GM12878 (cell line): ENCODE measurements around the gene GRIK5. TPM values are rescaled to one million over a fixed set of nuclear protein-coding genes. Genes with fewer than 3 reads are reported as not detected.

Experiments used
- ATAC-seq: fragments of 200-7000 bp; cut with Tn5 transposase; 3 replicates; pipeline ENCODE4 v1.9.1; 2020; ENCODE audit warnings: mild to moderate bottlenecking, moderate library complexity
- BruUV-seq: library from RNA; stranded (reverse); fragments of 400-500 nt; replicated peaks from 2 replicates; lab custom pipeline; 2021; lab: Mats Ljungman, UMichigan
- CTCF ChIA-PET: fragments of 300-600 bp; sonication (Branson Sonifier 250); formaldehyde crosslinking; extraction: SDS; loops from one replicate; lab custom pipeline; 2021; ENCODE audit warnings: inconsistent platforms; lab: Yijun Ruan, JAX
- POLR2A ChIA-PET: fragments of 350-600 bp; formaldehyde crosslinking; extraction: SDS; loops from one replicate; lab custom pipeline; 2021; ENCODE audit warnings: inconsistent platforms; lab: Charles Lee
- RAD21 ChIA-PET: fragments of 300-600 bp; sonication (Branson Sonifier 250); formaldehyde crosslinking; loops from one replicate; lab custom pipeline; 2023; ENCODE audit warnings: antibody characterized with exemption; ENCODE audit not compliant: unreplicated experiment; lab: Charles Lee
- SMC1A ChIA-PET: fragments of 300-600 bp; sonication (Branson Sonifier 250); formaldehyde crosslinking; loops from one replicate; lab custom pipeline; 2023; ENCODE audit not compliant: unreplicated experiment, uncharacterized antibody; lab: Charles Lee
- DNase-seq: peaks from one replicate; pipeline ENCODE4 v3.0.0-alpha.2; 2011; ENCODE audit warnings: low read depth, low spot score
- FAIRE-seq: peaks from 3 replicates; lab custom pipeline; 2011; peaks lifted over from hg19 to GRCh38; lab: Jason Lieb, UNC
- H2AFZ ChIP-seq: 2 replicates; pipeline ENCODE4 v1.6.0; 2011; ENCODE audit warnings: low read depth, low read length, control low read depth; ENCODE audit not compliant: control insufficient read depth
- H3K27ac ChIP-seq: 2 replicates; pipeline ENCODE4 v1.5.1; 2011; ENCODE audit warnings: control low read depth; ENCODE audit not compliant: control insufficient read depth, insufficient read depth
- H3K27me3 ChIP-seq, 2 experiments: replicated peaks in 1 of 2; 2 replicates each; pipeline versions ENCODE4 v1.6.0 to v1.6.1; 2011; ENCODE audit warnings: low read length in 1 of 2; ENCODE audit not compliant: control insufficient read depth in 2 of 2, insufficient read depth in 2 of 2
- H3K36me3 ChIP-seq, 2 experiments: 2 replicates each; pipeline ENCODE4 v1.5.1; 2011; ENCODE audit warnings: low read length in 1 of 2; ENCODE audit not compliant: control insufficient read depth in 2 of 2, insufficient read depth in 2 of 2
- H3K4me1 ChIP-seq: 2 replicates; pipeline ENCODE4 v1.6.1; 2011; ENCODE audit warnings: mild to moderate bottlenecking, low read length, moderate library complexity, mixed read lengths; ENCODE audit not compliant: control insufficient read depth, insufficient read depth
- H3K4me2 ChIP-seq: 2 replicates; pipeline ENCODE4 v1.6.0; 2011; ENCODE audit warnings: control low read depth; ENCODE audit not compliant: control insufficient read depth, insufficient read depth
- H3K4me3 ChIP-seq: fragments of 200-600 bp; sonication (generic); 2 replicates; pipeline ENCODE4 v1.5.1; 2016
- H3K79me2 ChIP-seq: 2 replicates; pipeline ENCODE4 v1.6.0; 2011; ENCODE audit warnings: low read length; ENCODE audit not compliant: control insufficient read depth, insufficient read depth
- H3K9ac ChIP-seq: 2 replicates; pipeline ENCODE4 v1.8.0; 2011; ENCODE audit warnings: low read length, control low read depth, mixed read lengths; ENCODE audit not compliant: control insufficient read depth, insufficient read depth
- H3K9me3 ChIP-seq: replicated peaks from 3 replicates; pipeline ENCODE4 v1.5.1; 2011; ENCODE audit warnings: mild to moderate bottlenecking, low read length; ENCODE audit not compliant: control insufficient read depth, insufficient read depth
- H4K20me1 ChIP-seq: 2 replicates; pipeline ENCODE4 v1.6.0; 2011; ENCODE audit not compliant: control insufficient read depth, insufficient read depth
- EED ChIP-seq: sonication (generic); IDR thresholded peaks from 2 replicates; pipeline ENCODE4 v1.6.1; 2016; ENCODE audit warnings: antibody characterized with exemption, low read depth
- ESRRA ChIP-seq: IDR thresholded peaks from 2 replicates; pipeline ENCODE4 v1.6.1; 2012; ENCODE audit warnings: mild to moderate bottlenecking, low read length, improper control_type of control experiment
- KAT2A ChIP-seq: conservative IDR thresholded peaks from 2 replicates; pipeline ENCODE4 v1.6.1; 2011; ENCODE audit warnings: low read depth, low read length; ENCODE audit not compliant: control insufficient read depth
- MTA2 ChIP-seq: fragments of 450-650 bp; IDR thresholded peaks from 2 replicates; pipeline ENCODE4 v1.6.1; 2016; ENCODE audit warnings: low read depth, mild to moderate bottlenecking, moderate library complexity
- NR2C1 ChIP-seq: fragments of 450-650 bp; IDR thresholded peaks from 2 replicates; pipeline ENCODE4 v1.6.1; 2017; ENCODE audit warnings: antibody characterized with exemption, mild to moderate bottlenecking, moderate library complexity
- RAD21 ChIP-seq: IDR thresholded peaks from 2 replicates; pipeline ENCODE4 v1.6.1; 2011; ENCODE audit warnings: mild to moderate bottlenecking, low read depth, low read length, moderate library complexity; ENCODE audit not compliant: insufficient read depth
- RUNX3 ChIP-seq: IDR thresholded peaks from 2 replicates; pipeline ENCODE4 v1.6.1; 2012; ENCODE audit warnings: low read length, inconsistent platforms
- SUZ12 ChIP-seq: fragments of 200-600 bp; sonication (generic); IDR thresholded peaks from one replicate; pipeline ENCODE4 v1.6.1; 2018; ENCODE audit warnings: antibody characterized with exemption, mild to moderate bottlenecking; ENCODE audit not compliant: unreplicated experiment
- TARDBP ChIP-seq: IDR thresholded peaks from 2 replicates; pipeline ENCODE4 v1.6.1; 2016; ENCODE audit warnings: borderline replicate concordance
- TCF3 ChIP-seq: IDR thresholded peaks from 2 replicates; pipeline ENCODE4 v1.6.1; 2012; ENCODE audit warnings: low read depth, mild to moderate bottlenecking, low read length, borderline replicate concordance; ENCODE audit not compliant: insufficient read depth
- ZNF207 ChIP-seq: fragments of 450-650 bp; IDR thresholded peaks from 2 replicates; pipeline ENCODE4 v1.6.1; 2014; ENCODE audit warnings: antibody characterized with exemption, mild to moderate bottlenecking, borderline replicate concordance
- ZNF217 ChIP-seq: fragments of 450-650 bp; IDR thresholded peaks from 2 replicates; pipeline ENCODE4 v1.6.1; 2017; ENCODE audit warnings: antibody characterized with exemption, mild to moderate bottlenecking
- ZNF274 ChIP-seq: IDR thresholded peaks from one replicate; pipeline ENCODE4 v1.8.0; 2011; ENCODE audit not compliant: insufficient read length, insufficient read depth
- WGBS: methylation state at CpG from one replicate; pipeline ENCODE4 v1.1.6; 2016; ENCODE audit warnings: low lambda C conversion rate; ENCODE audit not compliant: insufficient replicate concordance, insufficient coverage; ENCODE audit errors: missing lambda C conversion rate; 5-methylcytosine and 5-hydroxymethylcytosine counted together
- in situ Hi-C: fragments of 300-500 bp; cut with MboI; formaldehyde crosslinking; loops from 9 replicates; pipeline ENCODE4 v1.14.3; 2018; ENCODE audit warnings: mixed read lengths
- intact Hi-C: fragments of 100-400 bp; cut with micrococcal nuclease; formaldehyde crosslinking; loops from one replicate; pipeline ENCODE4 v1.14.2; 2022; ENCODE audit not compliant: unreplicated experiment
- polyA plus RNA-seq, 11 experiments: library from polyadenylated mRNA; depleted of rRNA in 4 of 11; unstranded in 6 of 11; stranded (reverse) in 5 of 11; fragments of >200 nt; fragmentation: Nextera tagmentation in 4 of 11; fragmentation: Illumina TruSeq in 1 of 11; extraction: Ambion mirVana in 4 of 11; extraction: Trizol in 1 of 11; gene quantifications; 1 replicate in 1 of 11; 2 replicates in 10 of 11; pipeline versions ENCODE4 v1.2.1 to v1.2.3, GENCODE V29; 2011 to 2016; ENCODE audit warnings: inconsistent platforms in 2 of 11, missing spikeins in 2 of 11, low read depth in 1 of 11
- total RNA-seq, 4 experiments: library from RNA; depleted of rRNA in 3 of 4; stranded (reverse); fragments of >200 nt in 3 of 4; fragmentation: Illumina TruSeq in 1 of 4; extraction: Trizol in 1 of 4; gene quantifications; 2 replicates each; pipeline versions ENCODE4 v1.2.1 to v1.2.3, GENCODE V29; 2013 to 2021
- TF ChIP-seq, protein P1 (sequence below): IDR thresholded peaks from 2 replicates; pipeline ENCODE4 v1.6.1; 2011; ENCODE audit warnings: low read depth, low read length, improper control_type of control experiment, borderline replicate concordance
- TF ChIP-seq, protein P2 (sequence below): fragments of 450-650 bp; IDR thresholded peaks from 2 replicates; pipeline ENCODE4 v1.6.1; 2017; ENCODE audit warnings: low read depth, mild to moderate bottlenecking, moderate library complexity
- TF ChIP-seq, protein P3 (sequence below): IDR thresholded peaks from 2 replicates; pipeline ENCODE4 v1.6.1; 2012; ENCODE audit warnings: low read depth, low read length, improper control_type of control experiment
- TF ChIP-seq, protein P4 (sequence below): fragments of 450-650 bp; IDR thresholded peaks from 2 replicates; pipeline ENCODE4 v1.6.1; 2017; ENCODE audit warnings: antibody characterized with exemption, mild to moderate bottlenecking, moderate library complexity

GRIK5 gene
- total and polyA plus RNA-seq, 10 of the 15 experiments (the other 5 are each of a cell fraction or from before 2014, with no cell fraction given) = 0.03 to 0.23 (median 0.07) TPM; not detected in 3

DNA sequence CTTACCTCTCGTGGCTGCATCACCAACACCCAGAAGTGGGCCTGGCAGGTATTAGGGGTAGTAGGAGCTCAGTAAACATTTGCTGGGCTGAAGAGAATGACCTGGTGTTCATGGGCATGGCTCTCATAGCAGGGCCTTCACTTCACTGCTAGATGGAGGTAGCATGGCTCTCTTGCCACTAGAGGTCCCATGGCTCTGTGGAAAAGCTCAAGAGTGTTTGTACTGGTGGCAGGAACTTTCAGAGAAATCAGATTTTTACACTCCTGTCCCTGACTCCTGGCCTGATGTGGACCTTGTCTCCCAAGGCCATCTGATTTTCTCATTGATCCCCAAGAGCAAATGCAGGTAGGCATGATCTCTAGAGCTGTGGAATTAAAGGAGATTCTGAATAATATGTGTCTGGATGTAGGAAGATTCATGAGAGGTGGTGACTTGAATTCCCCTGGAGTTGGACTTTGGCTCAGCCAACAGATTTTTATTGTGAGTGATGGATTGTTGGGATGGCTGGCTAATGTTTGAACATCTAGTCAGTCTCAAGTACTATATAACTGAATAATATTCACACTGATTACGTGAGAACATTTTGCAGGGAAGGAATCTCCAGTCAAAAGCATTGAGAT lies 11.7 kb upstream of the GRIK5 start:
- POLR2A ChIA-PET = interaction anchor here (0.5 to 0.6 kb wide), 2 partner anchors 95 to 265 kb away, joined by 3 to 7 read pairs; no protein-coding TSS in a partner anchor
- peak; percentile 93 for FAIRE-seq
- in situ Hi-C loops = no loop called here
- TF ChIP-seq ZNF207 (no peak), RAD21 (peak; percentile 57), ESRRA (no peak), ZNF217 (no peak), NR2C1 (no peak), TCF3 (no peak), RUNX3 (no peak), TARDBP (no peak), MTA2 (no peak), KAT2A (no peak), ZNF274 (no peak), EED (no peak), SUZ12 (no peak)
- TF ChIP-seq, protein P1, sequence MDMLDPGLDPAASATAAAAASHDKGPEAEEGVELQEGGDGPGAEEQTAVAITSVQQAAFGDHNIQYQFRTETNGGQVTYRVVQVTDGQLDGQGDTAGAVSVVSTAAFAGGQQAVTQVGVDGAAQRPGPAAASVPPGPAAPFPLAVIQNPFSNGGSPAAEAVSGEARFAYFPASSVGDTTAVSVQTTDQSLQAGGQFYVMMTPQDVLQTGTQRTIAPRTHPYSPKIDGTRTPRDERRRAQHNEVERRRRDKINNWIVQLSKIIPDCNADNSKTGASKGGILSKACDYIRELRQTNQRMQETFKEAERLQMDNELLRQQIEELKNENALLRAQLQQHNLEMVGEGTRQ = no peak
- TF ChIP-seq, protein P2, sequence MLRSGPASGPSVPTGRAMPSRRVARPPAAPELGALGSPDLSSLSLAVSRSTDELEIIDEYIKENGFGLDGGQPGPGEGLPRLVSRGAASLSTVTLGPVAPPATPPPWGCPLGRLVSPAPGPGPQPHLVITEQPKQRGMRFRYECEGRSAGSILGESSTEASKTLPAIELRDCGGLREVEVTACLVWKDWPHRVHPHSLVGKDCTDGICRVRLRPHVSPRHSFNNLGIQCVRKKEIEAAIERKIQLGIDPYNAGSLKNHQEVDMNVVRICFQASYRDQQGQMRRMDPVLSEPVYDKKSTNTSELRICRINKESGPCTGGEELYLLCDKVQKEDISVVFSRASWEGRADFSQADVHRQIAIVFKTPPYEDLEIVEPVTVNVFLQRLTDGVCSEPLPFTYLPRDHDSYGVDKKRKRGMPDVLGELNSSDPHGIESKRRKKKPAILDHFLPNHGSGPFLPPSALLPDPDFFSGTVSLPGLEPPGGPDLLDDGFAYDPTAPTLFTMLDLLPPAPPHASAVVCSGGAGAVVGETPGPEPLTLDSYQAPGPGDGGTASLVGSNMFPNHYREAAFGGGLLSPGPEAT = no peak
- TF ChIP-seq, protein P3, sequence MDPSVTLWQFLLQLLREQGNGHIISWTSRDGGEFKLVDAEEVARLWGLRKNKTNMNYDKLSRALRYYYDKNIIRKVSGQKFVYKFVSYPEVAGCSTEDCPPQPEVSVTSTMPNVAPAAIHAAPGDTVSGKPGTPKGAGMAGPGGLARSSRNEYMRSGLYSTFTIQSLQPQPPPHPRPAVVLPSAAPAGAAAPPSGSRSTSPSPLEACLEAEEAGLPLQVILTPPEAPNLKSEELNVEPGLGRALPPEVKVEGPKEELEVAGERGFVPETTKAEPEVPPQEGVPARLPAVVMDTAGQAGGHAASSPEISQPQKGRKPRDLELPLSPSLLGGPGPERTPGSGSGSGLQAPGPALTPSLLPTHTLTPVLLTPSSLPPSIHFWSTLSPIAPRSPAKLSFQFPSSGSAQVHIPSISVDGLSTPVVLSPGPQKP = no peak
- TF ChIP-seq, protein P4, sequence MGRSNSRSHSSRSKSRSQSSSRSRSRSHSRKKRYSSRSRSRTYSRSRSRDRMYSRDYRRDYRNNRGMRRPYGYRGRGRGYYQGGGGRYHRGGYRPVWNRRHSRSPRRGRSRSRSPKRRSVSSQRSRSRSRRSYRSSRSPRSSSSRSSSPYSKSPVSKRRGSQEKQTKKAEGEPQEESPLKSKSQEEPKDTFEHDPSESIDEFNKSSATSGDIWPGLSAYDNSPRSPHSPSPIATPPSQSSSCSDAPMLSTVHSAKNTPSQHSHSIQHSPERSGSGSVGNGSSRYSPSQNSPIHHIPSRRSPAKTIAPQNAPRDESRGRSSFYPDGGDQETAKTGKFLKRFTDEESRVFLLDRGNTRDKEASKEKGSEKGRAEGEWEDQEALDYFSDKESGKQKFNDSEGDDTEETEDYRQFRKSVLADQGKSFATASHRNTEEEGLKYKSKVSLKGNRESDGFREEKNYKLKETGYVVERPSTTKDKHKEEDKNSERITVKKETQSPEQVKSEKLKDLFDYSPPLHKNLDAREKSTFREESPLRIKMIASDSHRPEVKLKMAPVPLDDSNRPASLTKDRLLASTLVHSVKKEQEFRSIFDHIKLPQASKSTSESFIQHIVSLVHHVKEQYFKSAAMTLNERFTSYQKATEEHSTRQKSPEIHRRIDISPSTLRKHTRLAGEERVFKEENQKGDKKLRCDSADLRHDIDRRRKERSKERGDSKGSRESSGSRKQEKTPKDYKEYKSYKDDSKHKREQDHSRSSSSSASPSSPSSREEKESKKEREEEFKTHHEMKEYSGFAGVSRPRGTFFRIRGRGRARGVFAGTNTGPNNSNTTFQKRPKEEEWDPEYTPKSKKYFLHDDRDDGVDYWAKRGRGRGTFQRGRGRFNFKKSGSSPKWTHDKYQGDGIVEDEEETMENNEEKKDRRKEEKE = no peak

More for the DNA sequence above, 11.7 kb upstream of the GRIK5 start:
- ChIA-PET CTCF (interaction anchor here (0.5 to 2.1 kb wide), 5 partner anchors 27 to 161 kb away, joined by 3 to 8 read pairs (median 5); partner anchors contain the start of genes GSK3A and POU2F2), SMC1A (interaction anchor here (0.7 to 1.0 kb wide), 3 partner anchors 10 to 63 kb away, joined by 3 read pairs; no protein-coding TSS in a partner anchor), RAD21 (interaction anchor here (1.3 kb wide), 1 partner anchor 50 kb away, joined by 5 read pairs; the partner anchor contains the start of gene POU2F2)
- ATAC-seq = peak; percentile 88
- BruUV-seq = no TSS peak
- Histone ChIP-seq H2AFZ (no peak overlapping the region), H4K20me1 (peaks cover 5% of the 10 kb centered on the region; the same call in 1 of the 2 replicates), H3K4me3 (no peak overlapping the region), H3K4me2 (no peak overlapping the region), H3K9ac (no peak overlapping the region), H3K27me3 (no peaks in the 10 kb centered on the region), H3K36me3 (peaks cover 18 to 30% of the 10 kb centered on the region in 2 experiments; a peak in 3 of 4 replicates), H3K4me1 (peaks cover 9% of the 10 kb centered on the region), H3K27ac (no peak overlapping the region), H3K79me2 (peaks cover 20% of the 10 kb centered on the region), H3K9me3 (no peaks in the 10 kb centered on the region)
- intact Hi-C loops = no loop called here
- DNase-seq = no peak
- WGBS = 66% methylated on average over 2 of the region's 2 CpGs
